ENCODE results near the gene ATP6V0A4.

ATP6V0A4 gene

DNA sequence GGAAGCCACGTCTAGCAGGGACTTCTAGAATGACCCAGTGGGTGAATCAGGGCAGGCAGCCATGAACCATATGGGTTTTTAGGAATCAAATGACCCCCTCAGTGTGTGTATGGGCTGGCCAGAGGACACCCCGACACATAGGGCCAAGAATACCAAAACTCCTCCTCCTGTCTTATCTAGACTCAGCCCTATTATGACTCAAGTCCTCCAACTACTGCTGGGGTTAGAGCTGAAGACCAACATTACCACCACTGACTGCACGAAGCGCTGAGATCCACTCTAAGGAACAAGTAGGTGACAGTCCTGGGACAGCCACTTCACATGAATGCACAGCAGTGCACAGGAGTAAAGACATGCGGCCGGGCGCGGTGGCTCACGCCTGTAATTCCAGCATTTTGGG is 85.3 kb downstream of the ATP6V0A4 start:
- H3K9ac ChIP-seq (ENCODE audit: low read depth, low read length), result no peak overlapping the region
- H3K27ac ChIP-seq (ENCODE audit: low read length), result no peak overlapping the region
- no peaks in the 10 kb centered on the region for H3K27me3 ChIP-seq (ENCODE audit: insufficient read depth, low read length, poor library complexity)
- H3K4me2 ChIP-seq (ENCODE audit: insufficient read depth, low read length), result no peak overlapping the region
- no peak for ATAC-seq (ENCODE audit: insufficient read depth, low read depth)
- H3K9me3 ChIP-seq (ENCODE audit: insufficient read depth, low read length, severe bottlenecking), result no peaks in the 10 kb centered on the region
- no peaks in the 10 kb centered on the region for H3K4me1 ChIP-seq (ENCODE audit: insufficient read depth, low read length)
- DNase-seq, result no peak
- TF ChIP-seq CTCF (IDR thresholded peaks at IDR 0.05; ENCODE audit: borderline replicate concordance, extremely low read depth, low read length, poor library complexity, severe bottlenecking) (no peak), EZH2 (IDR thresholded peaks at IDR 0.05; ENCODE audit: borderline replicate concordance, low read depth, low read length, severe bottlenecking) (no peak)
- no peak overlapping the region for H2AFZ ChIP-seq (ENCODE audit: low read depth, low read length)
- no peaks in the 10 kb centered on the region for H3K36me3 ChIP-seq (ENCODE audit: insufficient read depth, low read length)
- H3K79me2 ChIP-seq (ENCODE audit: insufficient read depth, low read length), result no peaks in the 10 kb centered on the region
- no peak overlapping the region for H3K4me3 ChIP-seq (ENCODE audit: low read depth in 1 of 2, low read length in 2 of 2)
- H4K20me1 ChIP-seq (ENCODE audit: insufficient read depth, low read length), result no peaks in the 10 kb centered on the region

- H3K27ac ChIP-seq (ENCODE audit: low read length), result no peak overlapping the region
- TF ChIP-seq EZH2 (IDR thresholded peaks at IDR 0.05; ENCODE audit: borderline replicate concordance, low read depth, low read length, severe bottlenecking) (no peak), CTCF (IDR thresholded peaks at IDR 0.05; ENCODE audit: borderline replicate concordance, extremely low read depth, low read length, poor library complexity, severe bottlenecking) (no peak)
- H3K27me3 ChIP-seq (ENCODE audit: insufficient read depth, low read length, poor library complexity), result no peaks in the 10 kb centered on the region
- no peak overlapping the region for H3K9ac ChIP-seq (ENCODE audit: low read depth, low read length)
- no peak overlapping the region for H2AFZ ChIP-seq (ENCODE audit: low read depth, low read length)
- no peaks in the 10 kb centered on the region for H4K20me1 ChIP-seq (ENCODE audit: insufficient read depth, low read length)
- no peaks in the 10 kb centered on the region for H3K79me2 ChIP-seq (ENCODE audit: insufficient read depth, low read length)
- H3K4me1 ChIP-seq (ENCODE audit: insufficient read depth, low read length), result no peaks in the 10 kb centered on the region
- ATAC-seq (ENCODE audit: insufficient read depth, low read depth) (no peak), DNase-seq (no peak)
- no peak overlapping the region for H3K4me3 ChIP-seq (ENCODE audit: low read depth in 1 of 2, low read length in 2 of 2)
- no peak overlapping the region for H3K4me2 ChIP-seq (ENCODE audit: insufficient read depth, low read length)
- no peaks in the 10 kb centered on the region for H3K9me3 ChIP-seq (ENCODE audit: insufficient read depth, low read length, severe bottlenecking)
- H3K36me3 ChIP-seq (ENCODE audit: insufficient read depth, low read length), result no peaks in the 10 kb centered on the region
Observed at GRCh38 chr7:138710536-138711385, 87.2 kb downstream of the ATP6V0A4 start.

GRCh38 chr7:138705167-138705566 is 92.8 kb downstream of the ATP6V0A4 start:
- TF ChIP-seq CTCF (IDR thresholded peaks at IDR 0.05; ENCODE audit: borderline replicate concordance, extremely low read depth, low read length, poor library complexity, severe bottlenecking) (no peak), EZH2 (IDR thresholded peaks at IDR 0.05; ENCODE audit: borderline replicate concordance, low read depth, low read length, severe bottlenecking) (no peak)
- H2AFZ ChIP-seq (ENCODE audit: low read depth, low read length), result no peak overlapping the region
- H3K27me3 ChIP-seq (ENCODE audit: insufficient read depth, low read length, poor library complexity), result no peaks in the 10 kb centered on the region
- no peaks in the 10 kb centered on the region for H4K20me1 ChIP-seq (ENCODE audit: insufficient read depth, low read length)
- DNase-seq, result no peak
- ATAC-seq (ENCODE audit: insufficient read depth, low read depth), result no peak
- no peaks in the 10 kb centered on the region for H3K36me3 ChIP-seq (ENCODE audit: insufficient read depth, low read length)
- no peak overlapping the region for H3K27ac ChIP-seq (ENCODE audit: low read length)
- H3K4me1 ChIP-seq (ENCODE audit: insufficient read depth, low read length), result no peaks in the 10 kb centered on the region
- no peak overlapping the region for H3K4me3 ChIP-seq (ENCODE audit: low read depth in 1 of 2, low read length in 2 of 2)
- H3K79me2 ChIP-seq (ENCODE audit: insufficient read depth, low read length), result no peaks in the 10 kb centered on the region
- no peaks in the 10 kb centered on the region for H3K9me3 ChIP-seq (ENCODE audit: insufficient read depth, low read length, severe bottlenecking)
- H3K4me2 ChIP-seq (ENCODE audit: insufficient read depth, low read length), result no peak overlapping the region
- H3K9ac ChIP-seq (ENCODE audit: low read depth, low read length), result no peak overlapping the region
